ENCODE measurements around the gene USP15.

USP15 gene

GRCh38 chr12:62214846-62215245 is 45.4 kb upstream of the USP15 start:
- Histone ChIP-seq H3K9ac (ENCODE audit: low read depth, low read length) (no peak overlapping the region), H3K27me3 (ENCODE audit: insufficient read depth, low read length, poor library complexity) (no peaks in the 10 kb centered on the region), H4K20me1 (ENCODE audit: insufficient read depth, low read length) (no peaks in the 10 kb centered on the region), H3K79me2 (ENCODE audit: insufficient read depth, low read length) (no peaks in the 10 kb centered on the region), H3K36me3 (ENCODE audit: insufficient read depth, low read length) (no peaks in the 10 kb centered on the region), H3K4me1 (ENCODE audit: insufficient read depth, low read length) (no peaks in the 10 kb centered on the region), H3K4me2 (ENCODE audit: insufficient read depth, low read length) (no peak overlapping the region), H2AFZ (ENCODE audit: low read depth, low read length) (no peak overlapping the region), H3K4me3 (ENCODE audit: low read depth in 1 of 2, low read length in 2 of 2) (no peak overlapping the region), H3K9me3 (ENCODE audit: insufficient read depth, low read length, severe bottlenecking) (no peaks in the 10 kb centered on the region), H3K27ac (ENCODE audit: low read length) (no peak overlapping the region)
- DNase-seq (no peak), ATAC-seq (ENCODE audit: insufficient read depth, low read depth) (no peak)
- TF ChIP-seq EZH2 (IDR thresholded peaks at IDR 0.05; ENCODE audit: borderline replicate concordance, low read depth, low read length, severe bottlenecking) (no peak), CTCF (IDR thresholded peaks at IDR 0.05; ENCODE audit: borderline replicate concordance, extremely low read depth, low read length, poor library complexity, severe bottlenecking) (no peak)

DNA sequence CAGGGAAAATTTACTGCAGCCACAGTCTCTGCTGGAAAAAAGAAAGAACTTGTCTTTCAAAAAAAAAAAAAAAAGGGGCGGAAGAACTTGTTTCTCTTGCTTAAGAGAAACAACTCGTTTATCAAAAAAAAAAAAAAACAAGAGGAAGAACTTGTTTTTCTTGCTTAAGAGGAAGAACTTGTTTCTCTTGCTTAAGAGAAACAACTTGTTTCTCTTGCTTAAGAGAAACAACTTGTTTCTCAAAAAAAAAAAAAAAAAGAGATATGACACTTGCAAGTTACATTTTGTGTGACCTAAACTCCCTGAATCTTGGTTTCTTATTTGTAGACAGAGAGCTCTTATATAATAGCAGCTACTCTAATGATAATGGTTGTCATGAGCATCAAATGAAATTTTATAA is 44.7 kb upstream of the USP15 start:
- H3K9me3 ChIP-seq (ENCODE audit: insufficient read depth, low read length, severe bottlenecking), result no peaks in the 10 kb centered on the region
- H3K4me2 ChIP-seq (ENCODE audit: insufficient read depth, low read length), result no peak overlapping the region
- H4K20me1 ChIP-seq (ENCODE audit: insufficient read depth, low read length), result no peaks in the 10 kb centered on the region
- H2AFZ ChIP-seq (ENCODE audit: low read depth, low read length), result no peak overlapping the region
- no peak overlapping the region for H3K4me3 ChIP-seq (ENCODE audit: low read depth in 1 of 2, low read length in 2 of 2)
- DNase-seq (no peak), ATAC-seq (ENCODE audit: insufficient read depth, low read depth) (no peak)
- H3K27ac ChIP-seq (ENCODE audit: low read length), result no peak overlapping the region
- TF ChIP-seq EZH2 (IDR thresholded peaks at IDR 0.05; ENCODE audit: borderline replicate concordance, low read depth, low read length, severe bottlenecking), result no peak
- no peak for TF ChIP-seq CTCF (IDR thresholded peaks at IDR 0.05; ENCODE audit: borderline replicate concordance, extremely low read depth, low read length, poor library complexity, severe bottlenecking)
- no peaks in the 10 kb centered on the region for H3K79me2 ChIP-seq (ENCODE audit: insufficient read depth, low read length)
- no peaks in the 10 kb centered on the region for H3K4me1 ChIP-seq (ENCODE audit: insufficient read depth, low read length)
- no peaks in the 10 kb centered on the region for H3K36me3 ChIP-seq (ENCODE audit: insufficient read depth, low read length)
- H3K9ac ChIP-seq (ENCODE audit: low read depth, low read length), result no peak overlapping the region
- H3K27me3 ChIP-seq (ENCODE audit: insufficient read depth, low read length, poor library complexity), result no peaks in the 10 kb centered on the region

- ATAC-seq (ENCODE audit: insufficient read depth, low read depth), result no peak
- no peak overlapping the region for H2AFZ ChIP-seq (ENCODE audit: low read depth, low read length)
- no peak overlapping the region for H3K9ac ChIP-seq (ENCODE audit: low read depth, low read length)
- H3K4me3 ChIP-seq (ENCODE audit: low read depth in 1 of 2, low read length in 2 of 2), result no peak overlapping the region
- H3K27me3 ChIP-seq (ENCODE audit: insufficient read depth, low read length, poor library complexity), result no peaks in the 10 kb centered on the region
- no peaks in the 10 kb centered on the region for H3K79me2 ChIP-seq (ENCODE audit: insufficient read depth, low read length)
- no peak overlapping the region for H3K4me2 ChIP-seq (ENCODE audit: insufficient read depth, low read length)
- H3K4me1 ChIP-seq (ENCODE audit: insufficient read depth, low read length), result no peaks in the 10 kb centered on the region
- H3K27ac ChIP-seq (ENCODE audit: low read length), result no peak overlapping the region
- no peaks in the 10 kb centered on the region for H3K36me3 ChIP-seq (ENCODE audit: insufficient read depth, low read length)
- DNase-seq, result no peak
- no peaks in the 10 kb centered on the region for H4K20me1 ChIP-seq (ENCODE audit: insufficient read depth, low read length)
- no peaks in the 10 kb centered on the region for H3K9me3 ChIP-seq (ENCODE audit: insufficient read depth, low read length, severe bottlenecking)
- no peak for TF ChIP-seq EZH2 (IDR thresholded peaks at IDR 0.05; ENCODE audit: borderline replicate concordance, low read depth, low read length, severe bottlenecking)
- TF ChIP-seq CTCF (IDR thresholded peaks at IDR 0.05; ENCODE audit: borderline replicate concordance, extremely low read depth, low read length, poor library complexity, severe bottlenecking), result no peak
Measured at GRCh38 chr12:62217466-62218194, 42.6 kb upstream of the USP15 start.

Measured in DND-41 (cell line).